Endodermal cell (in vitro differentiated cells): Measurements from ENCODE around the gene TRIM3. TPM values are rescaled to one million over a fixed set of nuclear protein-coding genes. Genes with fewer than 3 reads are reported as not detected.

Source experiments
- DNase-seq: peaks from one replicate; pipeline ENCODE4 v3.0.0-alpha.2; 2017
- H3K27ac ChIP-seq: 2 replicates; pipeline ENCODE4 v1.5.1; 2013; ENCODE audit warnings: mild to moderate bottlenecking, low read depth, low read length, moderate library complexity
- H3K27me3 ChIP-seq: 2 replicates; pipeline ENCODE4 v1.6.1; 2013; ENCODE audit warnings: mild to moderate bottlenecking, low read length, moderate library complexity; ENCODE audit not compliant: insufficient read depth, control insufficient read depth, poor library complexity, severe bottlenecking
- H3K36me3 ChIP-seq: 2 replicates; pipeline ENCODE4 v1.7.0; 2013; ENCODE audit warnings: mild to moderate bottlenecking, low read length, moderate library complexity; ENCODE audit not compliant: control insufficient read depth, insufficient read depth
- H3K4me1 ChIP-seq: one replicate; pipeline ENCODE4 v1.7.0; 2013; ENCODE audit warnings: low read length; ENCODE audit not compliant: control insufficient read depth, insufficient read depth
- H3K4me3 ChIP-seq: 2 replicates; pipeline ENCODE4 v1.5.1; 2013; ENCODE audit warnings: mild to moderate bottlenecking, low read length, moderate library complexity
- H3K9ac ChIP-seq: 2 replicates; pipeline ENCODE4 v1.6.1; 2013; ENCODE audit warnings: mild to moderate bottlenecking, low read length, moderate library complexity; ENCODE audit not compliant: poor library complexity, severe bottlenecking; ENCODE audit errors: extremely low read depth
- H3K9me3 ChIP-seq: 2 replicates; pipeline ENCODE4 v1.6.1; 2013; ENCODE audit warnings: mild to moderate bottlenecking, low read length, moderate library complexity; ENCODE audit not compliant: control insufficient read depth
- H3K27ac Mint-ChIP-seq: 2 replicates; pipeline ENCODE4 v1.8.0; 2020; ENCODE audit warnings: mixed read lengths
- H3K27me3 Mint-ChIP-seq: 2 replicates; pipeline ENCODE4 v1.8.0; 2021; ENCODE audit warnings: mild to moderate bottlenecking, mixed read lengths; ENCODE audit not compliant: insufficient read depth
- H3K36me3 Mint-ChIP-seq: 2 replicates; pipeline ENCODE4 v1.8.0; 2020; ENCODE audit warnings: low read depth, mixed read lengths
- H3K4me1 Mint-ChIP-seq: 2 replicates; pipeline ENCODE4 v1.8.0; 2020; ENCODE audit warnings: mixed read lengths
- H3K4me3 Mint-ChIP-seq: 2 replicates; pipeline ENCODE4 v1.8.0; 2020; ENCODE audit warnings: mild to moderate bottlenecking, moderate library complexity, mixed read lengths
- H3K9me3 Mint-ChIP-seq: 2 replicates; pipeline ENCODE4 v1.8.0; 2020; ENCODE audit warnings: mild to moderate bottlenecking, mixed read lengths
- WGBS, 2 experiments: methylation state at CpG; one replicate each; pipeline versions ENCODE4 v1.1.5 to v1.1.7; 2013; ENCODE audit warnings: missing lambda C conversion rate in 2 of 2, mixed read lengths in 1 of 2; ENCODE audit not compliant: insufficient coverage in 1 of 2, insufficient read length in 1 of 2; 5-methylcytosine and 5-hydroxymethylcytosine counted together
- total RNA-seq, 2 donors: library from RNA; stranded (reverse); fragmentation: NEBNext Ultra II Directional in 1 of 2; extraction: Animal tissue kit (Norgen Biotek cat#: 25700) in 1 of 2; gene quantifications; 2 replicates in 1 of 2; 3 replicates in 1 of 2; pipeline ENCODE4 v1.2.1, GENCODE V29; 2021
- TF ChIP-seq, protein P1 (sequence below): fragments of 200-600 bp; sonication (generic); conservative IDR thresholded peaks from 2 replicates; pipeline ENCODE4 v1.5.0; 2021; ENCODE audit warnings: antibody characterized with exemption, mild to moderate bottlenecking

TRIM3 gene
- total RNA-seq, 2 donors from 2014 or later, result 13.0 to 18.0 TPM

DNA sequence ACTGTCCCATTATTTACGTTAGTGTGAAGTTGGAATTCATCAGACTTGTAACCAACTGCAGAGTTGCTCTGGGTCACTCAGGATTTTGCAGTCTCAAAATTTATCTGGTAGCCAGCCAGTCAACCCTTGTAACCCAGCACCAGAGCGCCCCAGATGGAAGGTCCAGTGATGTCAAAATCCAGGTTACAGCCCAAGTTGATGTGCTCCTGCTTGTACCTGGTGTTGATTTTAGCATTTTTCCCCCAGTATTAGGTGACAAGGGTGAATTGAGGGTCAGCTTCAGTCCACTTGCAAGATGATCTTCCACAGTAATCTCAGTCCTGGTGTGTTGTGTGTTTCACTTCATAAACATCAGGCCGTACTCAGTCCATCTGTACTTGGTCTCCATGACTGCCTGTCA, 15.1 kb upstream of the TRIM3 start:
- TF ChIP-seq, protein P1, sequence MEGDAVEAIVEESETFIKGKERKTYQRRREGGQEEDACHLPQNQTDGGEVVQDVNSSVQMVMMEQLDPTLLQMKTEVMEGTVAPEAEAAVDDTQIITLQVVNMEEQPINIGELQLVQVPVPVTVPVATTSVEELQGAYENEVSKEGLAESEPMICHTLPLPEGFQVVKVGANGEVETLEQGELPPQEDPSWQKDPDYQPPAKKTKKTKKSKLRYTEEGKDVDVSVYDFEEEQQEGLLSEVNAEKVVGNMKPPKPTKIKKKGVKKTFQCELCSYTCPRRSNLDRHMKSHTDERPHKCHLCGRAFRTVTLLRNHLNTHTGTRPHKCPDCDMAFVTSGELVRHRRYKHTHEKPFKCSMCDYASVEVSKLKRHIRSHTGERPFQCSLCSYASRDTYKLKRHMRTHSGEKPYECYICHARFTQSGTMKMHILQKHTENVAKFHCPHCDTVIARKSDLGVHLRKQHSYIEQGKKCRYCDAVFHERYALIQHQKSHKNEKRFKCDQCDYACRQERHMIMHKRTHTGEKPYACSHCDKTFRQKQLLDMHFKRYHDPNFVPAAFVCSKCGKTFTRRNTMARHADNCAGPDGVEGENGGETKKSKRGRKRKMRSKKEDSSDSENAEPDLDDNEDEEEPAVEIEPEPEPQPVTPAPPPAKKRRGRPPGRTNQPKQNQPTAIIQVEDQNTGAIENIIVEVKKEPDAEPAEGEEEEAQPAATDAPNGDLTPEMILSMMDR, result no peak
- no peaks in the 10 kb centered on the region for H3K9me3 ChIP-seq
- no peak for DNase-seq
- H3K27me3 ChIP-seq, result no peaks in the 10 kb centered on the region
- H3K4me3 ChIP-seq, result no peak overlapping the region
- H3K27ac ChIP-seq, result no peak overlapping the region
- H3K36me3 Mint-ChIP-seq, result peaks cover 13% of the 10 kb centered on the region
- H3K36me3 ChIP-seq, result peaks cover 35% of the 10 kb centered on the region
- no peaks in the 10 kb centered on the region for H3K27me3 Mint-ChIP-seq
- no peaks in the 10 kb centered on the region for H3K4me1 Mint-ChIP-seq
- H3K27ac Mint-ChIP-seq, result no peak overlapping the region
- no peaks in the 10 kb centered on the region for H3K9me3 Mint-ChIP-seq
- no peak overlapping the region for H3K9ac ChIP-seq
- 95 to 100% methylated on average over 3 of the region's 3 CpGs for WGBS, 2 experiments
- H3K4me1 ChIP-seq, result peaks cover 3% of the 10 kb centered on the region
- H3K4me3 Mint-ChIP-seq, result no peak overlapping the region

DNA sequence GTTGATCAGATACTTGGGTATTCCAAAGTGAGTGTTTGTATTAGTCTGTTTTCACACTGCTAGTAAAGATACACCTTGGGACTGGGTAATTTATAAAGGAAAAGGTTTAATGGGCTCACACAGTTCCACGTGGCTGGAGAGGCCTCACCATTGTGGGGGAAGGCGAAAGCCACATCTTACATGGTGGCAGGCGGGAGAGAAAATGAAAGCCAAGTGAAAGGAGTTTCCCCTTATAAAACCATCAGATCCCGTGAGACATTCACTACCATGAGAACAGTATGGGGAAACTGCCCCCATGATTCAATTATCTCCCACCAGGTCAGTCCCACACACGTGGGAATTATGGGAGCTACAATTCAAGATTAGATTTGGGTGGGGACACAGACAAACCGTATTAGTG, 14.6 kb upstream of the TRIM3 start:
- H3K9me3 Mint-ChIP-seq, result no peaks in the 10 kb centered on the region
- H3K27me3 Mint-ChIP-seq, result no peaks in the 10 kb centered on the region
- no peak overlapping the region for H3K9ac ChIP-seq
- H3K36me3 ChIP-seq, result peaks cover 39% of the 10 kb centered on the region
- no peaks in the 10 kb centered on the region for H3K27me3 ChIP-seq
- DNase-seq, result no peak
- H3K4me3 ChIP-seq, result no peak overlapping the region
- peaks cover 3% of the 10 kb centered on the region for H3K4me1 ChIP-seq
- H3K36me3 Mint-ChIP-seq, result peaks cover 11% of the 10 kb centered on the region
- no peak overlapping the region for H3K27ac Mint-ChIP-seq
- no peak overlapping the region for H3K27ac ChIP-seq
- TF ChIP-seq, protein P1, result no peak
- 95 to 96% methylated on average over 6 of the region's 6 CpGs for WGBS, 2 experiments
- no peaks in the 10 kb centered on the region for H3K4me1 Mint-ChIP-seq
- no peak overlapping the region for H3K4me3 Mint-ChIP-seq
- no peaks in the 10 kb centered on the region for H3K9me3 ChIP-seq

- no peak overlapping the region for H3K27ac Mint-ChIP-seq
- peaks cover 51% of the 10 kb centered on the region for H3K36me3 ChIP-seq
Measured at GRCh38 chr11:6486938-6487337, 13.2 kb upstream of the TRIM3 start.

More at GRCh38 chr11:6486938-6487337, 13.2 kb upstream of the TRIM3 start:
- H3K27ac ChIP-seq, result no peak overlapping the region
- Mint-ChIP-seq H3K4me1 (peaks cover 4% of the 10 kb centered on the region), H3K36me3 (peaks cover 21% of the 10 kb centered on the region), H3K4me3 (no peak overlapping the region), H3K27me3 (no peaks in the 10 kb centered on the region), H3K9me3 (no peaks in the 10 kb centered on the region)
- no peak for DNase-seq
- 86% methylated on average over 1 of the region's 1 CpG; no CpG with 5 or more reads in 1 of the 2 experiments for WGBS, 2 experiments
- H3K27me3 ChIP-seq, result no peaks in the 10 kb centered on the region
- peaks cover 7% of the 10 kb centered on the region for H3K4me1 ChIP-seq
- no peaks in the 10 kb centered on the region for H3K9me3 ChIP-seq
- H3K4me3 ChIP-seq, result no peak overlapping the region
- TF ChIP-seq, protein P1, result no peak
- no peak overlapping the region for H3K9ac ChIP-seq
